Activated T-cell treated with anti-CD3 and anti-CD28 coated beads for 1 hour (primary cell): ENCODE data around the gene KRT222.
A peak's percentile ranks its signal among the peaks of the same experiment; 100 is the strongest.

ENCODE experiments used
- DNase-seq: peaks from one replicate; pipeline ENCODE4 v3.0.0-alpha.2; 2020; ENCODE audit warnings: low read depth

Gene KRT222

GRCh38 chr17:40615068-40615840, 49.7 kb downstream of the KRT222 start:
- DNase-seq, result no peak

GRCh38 chr17:40614431-40615067, 50.4 kb downstream of the KRT222 start:
- no peak for DNase-seq

- DNase-seq, result no peak
Measured at GRCh38 chr17:40613467-40614154, 51.4 kb downstream of the KRT222 start.

- DNase-seq, result peak; percentile 69
Measured at GRCh38 chr17:40612599-40613244, 52.3 kb downstream of the KRT222 start.

- no peak for DNase-seq
Measured at GRCh38 chr17:40611840-40612474, 53.0 kb downstream of the KRT222 start.

- no peak for DNase-seq
Measured at GRCh38 chr17:40610359-40610758, 54.6 kb downstream of the KRT222 start.

GRCh38 chr17:40608061-40608581, 56.9 kb downstream of the KRT222 start:
- DNase-seq, result no peak

- DNase-seq, result peak; percentile 49
Measured at GRCh38 chr17:40607641-40608040, 57.3 kb downstream of the KRT222 start.

- no peak for DNase-seq
Measured at GRCh38 chr17:40606548-40607353, 58.2 kb downstream of the KRT222 start.

GRCh38 chr17:40605306-40605705, 59.7 kb downstream of the KRT222 start:
- peak; percentile 37 for DNase-seq
